ENCODE data around the gene SLC2A1.

SLC2A1 gene

DNA sequence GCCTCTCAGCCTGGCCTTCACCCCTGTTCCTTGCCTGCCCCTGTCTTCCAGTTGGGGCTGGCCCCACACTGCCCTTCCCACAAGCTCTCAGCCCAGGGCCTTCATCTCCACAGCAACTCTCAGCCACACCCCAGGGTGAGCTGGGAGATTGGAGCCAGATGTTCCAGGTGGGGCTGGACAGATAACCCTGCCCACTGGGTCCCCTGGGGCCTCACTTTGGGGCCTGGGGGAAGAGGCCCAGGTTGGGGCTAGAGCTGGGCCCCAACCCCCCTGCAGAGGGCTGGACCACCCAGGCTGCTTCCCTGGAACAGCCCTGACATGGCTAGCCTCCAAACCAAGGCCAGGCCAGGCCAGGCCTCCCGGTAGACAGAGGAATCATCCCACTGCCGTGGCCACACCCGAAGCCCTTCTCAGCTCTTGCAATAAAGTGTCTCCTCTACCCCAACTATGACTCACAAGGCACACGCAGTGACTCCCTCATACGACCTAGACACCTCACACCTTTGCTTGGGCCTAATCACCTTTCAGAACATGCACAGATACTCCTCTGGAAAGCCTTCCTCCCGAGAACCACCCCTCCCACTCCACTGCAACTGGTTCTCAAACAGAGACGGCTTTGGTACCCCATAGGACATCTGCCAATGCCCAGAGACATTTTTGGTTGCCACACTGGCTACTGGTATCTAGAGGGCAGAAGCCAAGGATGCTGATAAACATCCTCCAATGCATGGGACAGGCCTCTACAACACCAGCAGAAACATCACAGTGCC lies 22.2 kb downstream of the SLC2A1 start:
- Mint-ChIP-seq H3K27me3 (peaks cover 3% of the 10 kb centered on the region), H3K4me3 (no peak overlapping the region), H3K4me1 (peaks cover 99% of the 10 kb centered on the region), H3K9me3 (no peaks in the 10 kb centered on the region), H3K27ac (peak overlapping the region; percentile 99), H3K36me3 (peaks cover 81% of the 10 kb centered on the region)
- CTCF ChIA-PET = interaction anchor here (0.9 to 1.3 kb wide), 3 partner anchors 13 to 26 kb away, joined by 3 to 6 read pairs (median 4); no protein-coding TSS in a partner anchor
- no peak for DNase-seq

- Mint-ChIP-seq H3K4me3 (no peak overlapping the region), H3K9me3 (no peaks in the 10 kb centered on the region), H3K27me3 (peaks cover 3% of the 10 kb centered on the region), H3K4me1 (peaks cover 99% of the 10 kb centered on the region), H3K27ac (peak overlapping the region; percentile 99), H3K36me3 (peaks cover 80% of the 10 kb centered on the region)
- no peak for DNase-seq
- CTCF ChIA-PET = interaction anchor here (0.7 to 1.3 kb wide), 4 partner anchors 13 to 137 kb away, joined by 3 to 6 read pairs (median 4); no protein-coding TSS in a partner anchor
Measured at GRCh38 chr1:42935971-42936308, 22.7 kb downstream of the SLC2A1 start.

DNA sequence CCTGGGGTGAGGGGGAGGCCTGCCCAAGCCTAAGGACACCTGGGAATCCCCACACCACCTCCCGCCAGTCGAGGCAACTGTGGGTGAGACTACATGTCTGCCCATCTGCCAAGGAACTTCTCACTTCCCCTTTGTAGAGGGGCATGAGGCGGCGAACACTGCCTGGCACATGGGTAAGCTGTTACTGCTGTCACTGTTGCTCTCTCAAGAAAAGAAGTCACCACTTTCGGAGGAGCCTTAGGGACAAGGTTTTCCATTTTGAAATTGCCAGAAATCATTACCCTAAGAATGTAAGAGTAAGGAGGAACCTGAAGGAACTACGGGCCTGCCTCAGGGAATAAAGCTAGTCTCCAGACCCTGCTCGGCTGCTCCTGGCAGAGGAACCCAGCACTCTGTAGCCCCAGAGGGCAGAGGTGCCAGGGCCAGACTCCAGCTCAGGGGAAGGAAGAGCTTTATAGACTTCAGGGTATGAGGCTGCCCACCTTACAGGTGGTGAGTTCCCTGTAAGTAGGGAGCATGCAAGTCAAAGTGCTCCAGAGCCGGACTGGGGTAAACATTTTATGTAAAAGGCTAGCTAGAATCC lies 23.3 kb downstream of the SLC2A1 start:
- Mint-ChIP-seq H3K27me3 (peaks cover 3% of the 10 kb centered on the region), H3K36me3 (peaks cover 79% of the 10 kb centered on the region), H3K27ac (peak overlapping the region; percentile 99), H3K9me3 (no peaks in the 10 kb centered on the region), H3K4me3 (no peak overlapping the region), H3K4me1 (peaks cover 99% of the 10 kb centered on the region)
- no peak for DNase-seq
- CTCF ChIA-PET = interaction anchor here (0.7 to 1.3 kb wide), 3 partner anchors 20 to 138 kb away, joined by 3 to 6 read pairs (median 3); no protein-coding TSS in a partner anchor

DNA sequence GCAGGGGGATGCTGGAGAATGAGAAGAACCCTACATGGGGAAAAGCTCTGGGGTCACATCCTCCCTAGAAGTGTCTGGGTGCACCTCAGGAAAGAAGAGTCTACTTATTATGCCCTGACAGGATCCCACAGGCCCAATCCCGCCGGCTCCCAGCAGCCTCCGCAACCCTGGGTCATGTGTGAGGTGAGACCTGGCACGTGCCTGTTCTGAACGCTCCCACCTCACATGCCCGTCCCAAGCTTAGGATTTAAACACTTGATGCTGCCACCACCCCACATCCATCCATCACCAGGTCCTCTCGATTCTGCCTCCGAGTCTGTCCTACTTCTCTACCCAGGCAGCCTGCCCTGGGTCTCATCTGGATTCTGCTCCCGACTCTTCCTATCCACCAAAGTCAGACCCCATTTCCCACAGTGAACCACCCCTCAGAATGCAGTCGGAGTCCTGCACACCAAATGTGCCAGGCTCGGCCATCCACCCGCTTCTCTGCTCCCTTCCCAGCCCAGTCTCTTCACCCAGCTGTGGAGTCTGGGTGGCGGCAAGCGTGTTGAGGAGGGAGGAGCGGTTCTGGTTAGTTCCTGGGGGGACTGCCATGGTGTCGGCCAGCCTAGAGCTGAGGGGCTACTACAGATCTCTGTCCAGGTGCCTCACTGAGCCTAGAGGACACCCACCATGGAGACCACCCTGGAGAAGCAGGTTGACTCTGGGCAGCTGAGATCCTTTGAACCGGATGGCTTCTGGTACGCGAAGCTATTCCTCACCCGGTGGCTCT lies 23.9 kb downstream of the SLC2A1 start:
- no peak for DNase-seq
- H3K27me3 Mint-ChIP-seq = peaks cover 3% of the 10 kb centered on the region
- H3K9me3 Mint-ChIP-seq = no peaks in the 10 kb centered on the region
- peaks cover 100% of the 10 kb centered on the region for H3K4me1 Mint-ChIP-seq
- H3K36me3 Mint-ChIP-seq = peaks cover 79% of the 10 kb centered on the region
- peak overlapping the region; percentile 99 for H3K27ac Mint-ChIP-seq
- H3K4me3 Mint-ChIP-seq = no peak overlapping the region
- CTCF ChIA-PET = no interaction called here

- Mint-ChIP-seq H3K4me3 (peak overlapping the region; percentile 29), H3K36me3 (peaks cover 80% of the 10 kb centered on the region), H3K9me3 (no peaks in the 10 kb centered on the region), H3K27ac (peak overlapping the region; percentile 99), H3K4me1 (peaks cover 99% of the 10 kb centered on the region), H3K27me3 (peaks cover 3% of the 10 kb centered on the region)
- CTCF ChIA-PET = no interaction called here
- no peak for DNase-seq
Measured at GRCh38 chr1:42933610-42934491, 24.8 kb downstream of the SLC2A1 start.

DNA sequence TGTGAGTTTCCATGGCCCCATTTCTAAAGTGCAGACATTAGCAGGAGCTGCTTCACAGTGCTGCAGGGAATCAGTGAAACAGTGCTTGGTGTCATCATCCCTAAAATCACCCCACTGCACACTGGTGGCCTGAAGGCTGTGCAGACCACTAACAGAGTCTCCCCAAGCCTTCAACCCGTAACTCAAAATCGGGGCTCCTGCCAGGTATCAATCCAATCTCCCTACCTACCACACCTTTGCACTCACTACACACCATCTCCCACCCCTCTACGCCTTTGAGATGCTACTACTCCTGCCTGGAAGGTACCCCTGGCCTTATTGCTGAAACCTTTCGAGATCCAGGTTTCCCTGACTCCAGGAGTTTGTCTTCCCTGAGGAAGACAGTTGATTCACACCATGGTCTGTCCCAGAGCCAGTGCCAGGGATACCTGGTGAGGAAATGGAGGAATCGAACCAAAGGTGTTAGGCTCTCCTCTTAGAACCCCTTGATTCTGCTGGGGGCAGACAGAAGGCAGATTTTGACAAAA lies 25.5 kb downstream of the SLC2A1 start:
- H3K4me1 Mint-ChIP-seq = peaks cover 97% of the 10 kb centered on the region
- no peaks in the 10 kb centered on the region for H3K9me3 Mint-ChIP-seq
- DNase-seq = no peak
- CTCF ChIA-PET = interaction anchor here (1.0 kb wide), 1 partner anchor 17 kb away, joined by 4 read pairs; no protein-coding TSS in a partner anchor
- peaks cover 80% of the 10 kb centered on the region for H3K36me3 Mint-ChIP-seq
- peaks cover 3% of the 10 kb centered on the region for H3K27me3 Mint-ChIP-seq
- peak overlapping the region; percentile 99 for H3K27ac Mint-ChIP-seq
- H3K4me3 Mint-ChIP-seq = peak overlapping the region; percentile 79

- H3K36me3 Mint-ChIP-seq = peaks cover 82% of the 10 kb centered on the region
- peak overlapping the region; percentile 79 for H3K4me3 Mint-ChIP-seq
- no peak for DNase-seq
- peaks cover 95% of the 10 kb centered on the region for H3K4me1 Mint-ChIP-seq
- H3K27me3 Mint-ChIP-seq = peaks cover 3% of the 10 kb centered on the region
- no peaks in the 10 kb centered on the region for H3K9me3 Mint-ChIP-seq
- CTCF ChIA-PET = interaction anchor here (0.8 to 1.5 kb wide), 7 partner anchors 9 to 141 kb away, joined by 3 to 6 read pairs (median 4); no protein-coding TSS in a partner anchor
- H3K27ac Mint-ChIP-seq = peak overlapping the region; percentile 99
Measured at GRCh38 chr1:42932442-42932941, 26.2 kb downstream of the SLC2A1 start.

- Mint-ChIP-seq H3K4me1 (peaks cover 95% of the 10 kb centered on the region), H3K4me3 (peak overlapping the region; percentile 79), H3K27ac (peak overlapping the region; percentile 99), H3K9me3 (no peaks in the 10 kb centered on the region), H3K27me3 (peaks cover 3% of the 10 kb centered on the region), H3K36me3 (peaks cover 82% of the 10 kb centered on the region)
- peak; percentile 90 for DNase-seq
- CTCF ChIA-PET = interaction anchor here (0.7 to 1.5 kb wide), 9 partner anchors 9 to 143 kb away, joined by 3 to 6 read pairs (median 4); no protein-coding TSS in a partner anchor
Measured at GRCh38 chr1:42931911-42932422, 26.7 kb downstream of the SLC2A1 start.

- Mint-ChIP-seq H3K27me3 (peaks cover 3% of the 10 kb centered on the region), H3K9me3 (no peaks in the 10 kb centered on the region), H3K4me3 (peak overlapping the region; percentile 79), H3K36me3 (peaks cover 83% of the 10 kb centered on the region), H3K4me1 (peaks cover 93% of the 10 kb centered on the region), H3K27ac (peak overlapping the region; percentile 99)
- DNase-seq = peak; percentile 73
- CTCF ChIA-PET = interaction anchor here (1.0 to 1.9 kb wide), 4 partner anchors 10 to 144 kb away, joined by 3 to 5 read pairs (median 4); no protein-coding TSS in a partner anchor
Measured at GRCh38 chr1:42931108-42931539, 27.5 kb downstream of the SLC2A1 start.

DNA sequence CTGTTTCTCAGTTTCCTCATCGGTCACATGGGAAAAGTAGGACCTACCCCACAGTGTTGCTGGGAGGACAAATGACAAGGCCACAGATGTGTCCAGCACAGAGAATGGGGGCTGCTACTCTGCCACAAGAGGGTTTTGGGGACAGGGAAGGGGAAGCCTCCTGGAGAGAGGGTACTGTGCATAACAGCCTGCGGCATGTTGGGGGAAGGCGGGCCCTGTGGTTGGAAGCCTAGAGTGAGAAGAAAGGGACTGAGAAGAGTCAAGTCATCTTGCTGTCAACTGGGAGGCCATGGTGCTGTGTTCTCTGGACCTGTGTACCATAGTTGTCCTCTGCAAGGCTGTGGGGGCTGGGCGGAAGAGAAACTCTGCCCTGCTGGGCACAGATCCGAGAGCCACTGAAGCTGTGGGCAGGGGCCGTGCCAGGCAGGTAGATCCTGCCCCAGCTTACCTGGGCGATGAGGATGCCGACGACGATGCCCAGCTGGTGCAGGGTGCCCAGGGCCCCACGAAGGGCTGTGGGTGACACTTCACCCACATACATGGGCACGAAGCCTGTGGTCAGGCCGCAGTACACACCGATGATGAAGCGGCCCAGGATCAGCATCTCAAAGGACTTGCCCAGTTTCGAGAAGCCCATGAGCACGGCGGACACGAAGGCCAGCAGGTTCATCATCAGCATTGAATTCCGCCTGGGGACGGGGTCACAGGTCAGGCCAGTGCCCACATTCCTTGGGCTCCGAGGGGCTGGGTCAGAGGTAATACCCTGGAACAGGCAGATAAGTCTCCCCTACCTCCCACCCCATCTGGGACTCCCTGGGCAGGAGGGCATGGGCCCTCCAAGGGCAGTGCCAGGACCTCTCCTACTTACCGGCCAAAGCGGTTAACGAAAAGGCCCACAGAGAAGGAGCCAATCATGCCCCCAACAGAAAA lies 28.2 kb downstream of the SLC2A1 start:
- H3K27ac Mint-ChIP-seq = peak overlapping the region; percentile 99
- H3K36me3 Mint-ChIP-seq = peaks cover 87% of the 10 kb centered on the region
- DNase-seq = no peak
- peak overlapping the region; percentile 79 for H3K4me3 Mint-ChIP-seq
- no peaks in the 10 kb centered on the region for H3K9me3 Mint-ChIP-seq
- H3K27me3 Mint-ChIP-seq = peaks cover 3% of the 10 kb centered on the region
- CTCF ChIA-PET = interaction anchor here (1.9 kb wide), 1 partner anchor 143 kb away, joined by 5 read pairs; no protein-coding TSS in a partner anchor
- H3K4me1 Mint-ChIP-seq = peaks cover 92% of the 10 kb centered on the region

GRCh38 chr1:42929434-42930177 lies 29.1 kb downstream of the SLC2A1 start:
- H3K27ac Mint-ChIP-seq = peak overlapping the region; percentile 99
- H3K36me3 Mint-ChIP-seq = peaks cover 84% of the 10 kb centered on the region
- peaks cover 90% of the 10 kb centered on the region for H3K4me1 Mint-ChIP-seq
- H3K9me3 Mint-ChIP-seq = no peaks in the 10 kb centered on the region
- H3K27me3 Mint-ChIP-seq = peaks cover under 1% of the 10 kb centered on the region
- CTCF ChIA-PET = interaction anchor here (1.9 kb wide), 1 partner anchor 144 kb away, joined by 5 read pairs; no protein-coding TSS in a partner anchor
- DNase-seq = no peak
- peak overlapping the region; percentile 24 for H3K4me3 Mint-ChIP-seq
